ENCODE results near the gene CBX8. TPM values are rescaled to one million over a fixed set of nuclear protein-coding genes. Genes with fewer than 3 reads are reported as not detected.
"Not testable (repeated sequence)": the region's sequence is repeated elsewhere in the genome, so short reads cannot be mapped to it uniquely, and the experiment has no call there.

The CBX8 gene
- total RNA-seq, 1 donor from 2014 or later = 1.4 TPM

- no peak for DNase-seq (ENCODE audit: low read depth in 2 of 2)
Measured at GRCh38 chr17:79779661-79780365, 17.1 kb downstream of the CBX8 start.

DNA sequence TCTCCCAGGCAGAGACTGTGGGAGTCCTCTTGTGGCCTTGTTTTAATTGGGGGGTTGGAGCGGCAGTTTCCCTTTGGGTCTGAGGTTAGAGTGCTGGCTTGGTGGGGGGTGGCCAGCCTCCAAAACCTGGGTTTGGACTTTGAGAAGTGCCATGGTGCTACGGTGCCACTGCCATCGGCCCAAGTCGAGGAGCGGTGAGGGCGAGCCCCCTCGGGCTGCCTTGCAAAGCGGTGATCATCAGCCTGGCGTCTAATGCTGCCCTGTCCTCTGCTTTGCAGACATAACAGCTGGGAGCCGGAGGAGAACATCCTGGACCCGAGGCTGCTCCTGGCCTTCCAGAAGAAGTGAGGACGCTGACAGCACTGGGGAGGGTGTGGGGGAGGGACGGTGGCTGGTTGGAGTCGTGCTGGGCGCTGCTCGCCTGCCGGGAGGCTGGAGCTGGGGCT is 17.8 kb downstream of the CBX8 start:
- DNase-seq (ENCODE audit: low read depth in 2 of 2) = no peak

- DNase-seq (ENCODE audit: low read depth in 2 of 2) = peak in 1 of 2 donors; percentile 23
Measured at GRCh38 chr17:79778504-79779083, 18.3 kb downstream of the CBX8 start.

- peak in 1 of 2 donors; percentile 70 for DNase-seq (ENCODE audit: low read depth in 2 of 2)
Measured at GRCh38 chr17:79777894-79778503, 18.9 kb downstream of the CBX8 start, which contains the start of gene CBX2. TSS of gene CBX2 (plus strand) at chr17:79778148. CDS start at chr17:79778236, 88 bp downstream.

GRCh38 chr17:79777120-79777893 is 19.6 kb downstream of the CBX8 start:
- peak in 1 of 2 donors; percentile 54 for DNase-seq (ENCODE audit: low read depth in 2 of 2)

DNA sequence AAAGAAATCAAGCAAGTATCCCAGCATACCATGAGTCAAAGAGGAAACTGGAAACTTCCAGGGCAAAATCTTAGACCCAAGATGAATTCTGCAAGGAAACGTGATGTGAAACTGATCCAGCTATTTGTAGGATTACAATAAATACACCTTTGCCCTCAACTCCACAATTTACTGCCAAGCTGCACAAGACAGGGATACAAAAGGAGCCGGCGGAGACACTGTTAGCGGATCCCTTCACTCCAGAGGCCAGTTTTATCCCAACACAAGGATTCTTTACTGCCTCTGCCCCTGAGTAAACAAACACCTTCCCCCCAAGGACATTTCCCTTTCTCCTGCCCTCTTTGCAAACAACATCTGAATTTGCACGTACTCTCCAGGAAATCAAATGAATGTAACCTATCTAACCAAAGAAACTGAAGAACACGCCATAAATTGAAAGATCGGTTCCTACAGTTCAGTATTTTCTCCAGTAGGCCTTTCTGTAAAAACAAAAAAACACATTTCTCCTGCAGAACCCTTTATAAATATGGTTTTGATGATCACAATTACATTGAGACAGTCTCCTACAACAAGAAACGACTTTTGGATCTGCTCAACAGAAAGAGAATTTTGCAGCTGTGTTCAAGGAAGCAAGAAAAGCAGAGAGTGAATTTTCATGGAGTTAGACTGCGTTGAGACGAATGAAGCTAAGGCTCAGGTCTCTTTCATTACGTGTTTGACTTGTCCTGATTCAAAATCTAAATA is 20.3 kb downstream of the CBX8 start:
- peak in 1 of 2 donors; percentile 33 for DNase-seq (ENCODE audit: low read depth in 2 of 2)

DNA sequence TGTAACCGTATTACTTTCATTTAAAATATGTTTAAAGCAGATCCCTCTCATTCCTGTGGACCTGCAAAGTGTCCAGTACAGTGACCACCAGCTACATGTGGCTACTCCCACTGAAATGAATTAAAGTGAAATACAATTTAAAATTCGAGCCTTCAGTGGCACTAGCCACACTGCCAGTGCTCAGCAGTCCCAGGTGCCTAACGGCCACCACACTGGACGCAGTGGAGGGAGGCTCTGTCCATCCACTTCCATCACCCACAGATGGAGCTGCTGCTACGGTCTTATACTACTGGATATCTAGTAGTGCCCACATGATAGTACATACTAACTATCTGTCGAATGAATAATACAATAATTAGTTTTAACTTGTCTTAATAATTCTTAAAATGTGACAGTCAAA is 21.2 kb downstream of the CBX8 start:
- no peak for DNase-seq (ENCODE audit: low read depth in 2 of 2)

DNA sequence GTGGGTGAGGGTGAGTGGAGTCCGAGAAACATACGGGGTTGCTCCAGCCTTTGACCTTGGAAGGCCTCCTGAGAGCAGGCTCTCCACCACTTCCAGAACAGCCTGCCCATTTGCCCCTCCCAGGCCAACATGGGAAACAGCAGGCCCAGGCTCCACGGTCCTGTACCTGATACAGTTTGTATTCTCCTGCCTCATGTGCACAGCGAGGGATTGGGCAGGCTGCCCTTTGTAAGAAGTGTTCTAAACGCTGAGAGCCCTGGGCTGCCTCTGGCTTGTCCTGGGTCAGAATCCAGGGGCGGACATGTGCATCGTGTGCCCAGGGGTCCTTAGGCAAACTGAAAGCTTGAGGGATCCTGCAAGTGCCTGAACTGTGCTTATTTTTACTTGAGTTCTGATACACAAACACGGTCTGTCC is 22.3 kb downstream of the CBX8 start:
- no peak for DNase-seq (ENCODE audit: low read depth in 2 of 2)

GRCh38 chr17:79772726-79773125 is 24.2 kb downstream of the CBX8 start:
- DNase-seq (ENCODE audit: low read depth in 2 of 2) = not testable (repeated sequence)

DNA sequence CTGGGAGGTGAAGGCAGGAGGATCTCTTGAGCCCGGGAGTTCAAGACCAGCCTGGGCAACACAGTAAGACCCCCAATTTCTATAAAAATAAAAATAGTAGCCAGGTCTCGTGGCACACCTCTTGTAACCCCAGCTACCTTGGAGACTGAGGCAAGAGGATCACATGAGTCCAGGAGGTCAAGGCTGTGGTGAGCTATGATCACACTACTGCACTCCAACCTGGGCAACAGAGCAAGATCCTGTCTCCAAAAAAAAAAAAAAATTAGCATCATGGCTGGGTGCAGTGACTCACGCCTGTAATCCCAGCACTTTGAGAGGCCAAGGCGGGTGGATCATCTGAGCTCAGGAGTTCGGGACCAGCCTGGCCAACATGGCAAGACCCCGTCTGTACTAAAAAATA is 25.6 kb downstream of the CBX8 start:
- no peak for DNase-seq (ENCODE audit: low read depth in 2 of 2)

GRCh38 chr17:79769570-79770506 is 27.0 kb downstream of the CBX8 start:
- no peak for DNase-seq (ENCODE audit: low read depth in 2 of 2)

- DNase-seq (ENCODE audit: low read depth in 2 of 2) = no peak
Measured at GRCh38 chr17:79765708-79766107, 31.2 kb downstream of the CBX8 start.

DNA sequence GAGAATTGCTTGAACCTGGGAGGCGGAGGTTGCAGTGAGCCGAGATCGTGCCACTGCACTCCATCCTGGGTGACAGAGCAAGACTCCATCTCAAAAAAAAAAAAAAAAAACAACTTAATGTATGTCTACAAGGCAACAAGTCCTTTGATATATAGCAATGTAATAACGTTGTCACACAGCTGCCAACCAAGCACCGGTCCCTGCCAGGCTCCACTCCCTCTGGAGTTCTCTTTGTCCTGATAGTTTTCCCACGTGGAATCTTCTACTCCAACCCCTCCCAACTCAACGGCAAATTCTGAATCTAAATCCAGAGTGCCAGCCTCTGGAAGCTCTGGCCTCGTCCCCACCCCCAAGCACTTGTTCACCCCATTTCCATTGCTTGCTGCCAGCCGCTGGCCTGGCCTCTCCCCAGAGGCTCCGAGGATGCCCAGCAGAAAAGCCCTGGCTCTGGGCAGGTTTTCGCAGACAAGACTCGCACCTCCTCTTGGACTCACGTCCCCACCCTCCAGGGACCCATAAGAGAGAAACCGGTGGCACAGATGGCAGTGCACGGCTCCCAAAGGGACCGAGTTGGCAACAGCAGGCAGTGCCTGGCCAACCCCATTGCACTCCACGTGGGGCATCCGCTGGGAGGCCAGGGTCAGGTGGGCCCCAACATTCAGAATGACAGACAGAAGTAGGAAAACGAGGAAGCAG is 34.8 kb downstream of the CBX8 start:
- DNase-seq (ENCODE audit: low read depth in 2 of 2) = no peak

DNA sequence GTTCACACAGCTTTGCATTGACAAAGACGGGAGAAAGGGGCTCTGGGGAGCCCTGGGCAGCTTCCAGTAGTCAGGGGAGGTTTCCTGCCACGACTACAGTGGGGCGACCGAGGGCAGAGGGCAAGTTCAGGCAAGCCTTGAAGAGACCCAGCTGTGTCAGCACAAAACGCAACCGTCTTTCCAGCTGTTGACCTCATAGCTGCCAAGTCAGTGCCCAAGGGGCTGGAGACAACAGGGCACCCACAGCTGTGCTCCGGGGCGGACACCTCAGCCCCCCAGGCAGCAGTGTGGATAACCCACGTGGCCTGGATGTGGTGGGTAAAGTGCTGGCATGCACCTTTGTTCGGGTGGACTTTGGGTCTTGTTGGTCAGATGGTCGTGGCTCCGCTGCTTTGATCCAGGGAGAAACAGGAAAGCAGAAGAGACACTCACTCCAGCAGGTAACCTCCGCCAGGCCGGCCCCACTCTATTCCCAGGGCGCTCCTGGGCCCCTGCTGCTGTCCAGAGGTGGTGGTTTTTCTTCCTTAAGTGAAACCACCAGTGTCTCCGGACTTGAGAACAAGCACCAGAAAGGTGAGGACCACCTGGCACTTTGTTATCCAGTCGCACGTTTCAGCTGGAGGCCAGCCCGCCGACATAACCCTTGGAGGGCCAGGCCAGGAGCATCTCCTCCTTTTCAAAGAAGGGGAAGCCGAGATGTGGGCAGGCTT is 36.5 kb downstream of the CBX8 start:
- no peak for DNase-seq (ENCODE audit: low read depth in 2 of 2)

- no peak for DNase-seq (ENCODE audit: low read depth in 2 of 2)
Measured at GRCh38 chr17:79758271-79758670, 38.6 kb downstream of the CBX8 start.

DNA sequence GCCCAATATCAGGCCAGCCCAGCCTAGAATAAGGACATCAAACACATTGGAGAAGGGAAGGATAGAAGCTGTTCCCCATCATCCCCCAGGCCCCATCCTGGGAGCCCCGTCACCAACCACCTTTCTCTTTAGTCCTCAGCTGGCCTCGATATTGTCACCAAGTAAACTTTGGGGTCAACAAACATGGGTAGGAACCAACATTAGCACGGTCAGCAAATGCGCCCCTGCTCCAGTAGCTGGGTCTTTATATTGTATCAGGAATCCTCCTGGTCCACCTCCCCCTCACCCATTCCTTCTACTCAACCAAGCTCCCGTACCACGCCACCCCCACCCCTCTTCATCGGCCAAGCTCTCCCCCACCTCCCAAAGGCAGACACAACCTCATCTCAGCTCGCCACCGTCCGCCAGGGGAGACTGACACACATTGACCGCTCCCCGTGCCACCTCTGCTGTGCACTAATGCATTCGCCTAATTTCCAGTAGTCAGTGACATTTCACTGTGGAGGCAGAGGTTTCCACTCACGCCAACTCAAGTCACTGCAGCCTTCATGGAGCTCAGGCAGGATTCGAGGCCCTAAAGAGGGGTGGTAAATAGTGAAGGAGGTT is 39.6 kb downstream of the CBX8 start:
- DNase-seq (ENCODE audit: low read depth in 2 of 2) = no peak

- no peak for DNase-seq (ENCODE audit: low read depth in 2 of 2)
Measured at GRCh38 chr17:79755591-79755990, 41.3 kb downstream of the CBX8 start.

- DNase-seq (ENCODE audit: low read depth in 2 of 2) = not testable (repeated sequence)
Measured at GRCh38 chr17:79754903-79755302, 42.0 kb downstream of the CBX8 start.

Measured in dermis microvascular lymphatic vessel endothelial cell (primary cell).